ENCODE data around the gene FSHR.

GRCh38 chr2:49165662-49166061 is 11.3 kb upstream of the FSHR start:
- no peak for TF ChIP-seq CTCF (IDR thresholded peaks at IDR 0.05; ENCODE audit: insufficient read depth, low read length)
- TF ChIP-seq POLR2AphosphoS5 (IDR thresholded peaks at IDR 0.05; ENCODE audit: low read depth) = no peak
- TF ChIP-seq REST (IDR thresholded peaks at IDR 0.05; ENCODE audit: insufficient replicate concordance, low read depth) = no peak
- TF ChIP-seq GABPA (IDR thresholded peaks at IDR 0.05; ENCODE audit: low read depth) = no peak

All from HL-60 (cell line).